Ascending aorta (tissue), 2 donors: ENCODE results near the gene NPC1L1. TPM values are rescaled to one million over a fixed set of nuclear protein-coding genes. Genes with fewer than 3 reads are reported as not detected.

ENCODE experiments used
- DNase-seq, 2 donors: peaks; one replicate each; pipeline ENCODE4 v3.0.0-alpha.2; 2019; ENCODE audit warnings: low spot score in 2 of 2
- H3K27ac ChIP-seq, 2 donors: fragments of 200-600 bp; sonication (generic); one replicate each; pipeline ENCODE4 v1.5.1; 2016 to 2017; ENCODE audit warnings: mild to moderate bottlenecking in 1 of 2
- H3K27me3 ChIP-seq: fragments of 200-600 bp; sonication (generic); one replicate; pipeline ENCODE4 v1.5.1; 2017
- H3K36me3 ChIP-seq, 2 donors: fragments of 200-600 bp; sonication (generic); one replicate each; pipeline ENCODE4 v1.5.1; 2016
- H3K4me1 ChIP-seq, 2 donors: fragments of 200-600 bp; sonication (generic); one replicate each; pipeline ENCODE4 v1.5.1; 2016 to 2017; ENCODE audit warnings: mild to moderate bottlenecking in 1 of 2
- H3K4me3 ChIP-seq, 2 donors: fragments of 200-600 bp; sonication (generic); one replicate each; pipeline ENCODE4 v1.5.1; 2016 to 2017; ENCODE audit warnings: mild to moderate bottlenecking in 1 of 2
- H3K9me3 ChIP-seq, 2 donors: fragments of 200-600 bp; sonication (generic); one replicate each; pipeline ENCODE4 v1.5.1; 2016
- intact Hi-C: fragments of 100-400 bp; cut with DNase I; formaldehyde crosslinking; loops from one replicate; pipeline ENCODE4 v1.15.1; 2023
- total RNA-seq: library from RNA; depleted of rRNA; stranded (reverse); fragments of >200 nt; gene quantifications from one replicate; pipeline ENCODE4 v1.1.0, GENCODE V29; 2016
- TF ChIP-seq, protein P1 (sequence below), 3 experiments: fragments of 200-600 bp in 2 of 3; fragments of 450-650 bp in 1 of 3; sonication (generic) in 2 of 3; IDR thresholded peaks; one replicate each; pipeline ENCODE4 v1.5.1; 2016 to 2019; ENCODE audit warnings: antibody characterized with exemption in 3 of 3, mild to moderate bottlenecking in 1 of 3, moderate library complexity in 1 of 3

The NPC1L1 gene
- total RNA-seq, 1 donor from 2014 or later: not detected

DNA sequence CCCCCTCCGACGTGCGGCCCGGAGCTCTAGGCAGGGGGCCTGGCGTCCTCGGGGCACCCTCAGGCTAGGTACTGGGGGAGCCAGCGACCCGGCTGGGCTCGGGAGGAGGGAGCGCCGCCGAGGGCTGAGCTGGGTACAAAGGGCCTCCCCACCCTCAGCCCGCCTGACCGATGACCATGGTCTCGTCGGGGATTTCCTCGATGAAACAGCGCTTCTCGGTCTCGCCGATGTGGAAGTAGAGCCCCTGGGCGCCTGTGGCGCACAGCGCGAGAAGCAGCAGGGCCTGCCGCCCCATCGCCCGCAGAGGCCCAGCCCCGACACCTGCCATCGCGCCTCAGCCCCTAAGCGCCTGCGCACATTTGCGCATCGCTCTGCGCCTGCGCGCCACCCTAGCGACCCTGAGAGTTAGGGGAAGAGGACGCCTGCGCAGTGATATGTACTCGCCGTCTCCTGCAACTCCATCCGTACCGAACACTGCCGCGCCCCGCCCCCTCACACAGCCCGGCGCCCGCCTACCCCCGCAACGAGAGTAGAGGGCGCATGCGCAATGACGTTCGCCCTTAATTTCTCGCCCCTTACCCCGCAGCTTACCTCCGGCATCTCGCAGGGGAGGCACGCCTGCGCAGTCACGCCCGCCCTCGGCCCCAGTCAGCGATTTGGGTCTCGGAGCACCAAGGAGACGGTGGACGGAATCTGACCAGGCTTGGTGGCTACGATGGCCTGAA, 40.9 kb upstream of the NPC1L1 start, which contains the start of gene TMED4:
TMED4 (minus strand) TSS at position 353 of the 725 bp plus-strand sequence; CDS start at position 328, 25 bp downstream.
- no peaks in the 10 kb centered on the region for H3K9me3 ChIP-seq
- peaks cover 16 to 27% of the 10 kb centered on the region in 2 donors for H3K36me3 ChIP-seq
- TF ChIP-seq, protein P1, sequence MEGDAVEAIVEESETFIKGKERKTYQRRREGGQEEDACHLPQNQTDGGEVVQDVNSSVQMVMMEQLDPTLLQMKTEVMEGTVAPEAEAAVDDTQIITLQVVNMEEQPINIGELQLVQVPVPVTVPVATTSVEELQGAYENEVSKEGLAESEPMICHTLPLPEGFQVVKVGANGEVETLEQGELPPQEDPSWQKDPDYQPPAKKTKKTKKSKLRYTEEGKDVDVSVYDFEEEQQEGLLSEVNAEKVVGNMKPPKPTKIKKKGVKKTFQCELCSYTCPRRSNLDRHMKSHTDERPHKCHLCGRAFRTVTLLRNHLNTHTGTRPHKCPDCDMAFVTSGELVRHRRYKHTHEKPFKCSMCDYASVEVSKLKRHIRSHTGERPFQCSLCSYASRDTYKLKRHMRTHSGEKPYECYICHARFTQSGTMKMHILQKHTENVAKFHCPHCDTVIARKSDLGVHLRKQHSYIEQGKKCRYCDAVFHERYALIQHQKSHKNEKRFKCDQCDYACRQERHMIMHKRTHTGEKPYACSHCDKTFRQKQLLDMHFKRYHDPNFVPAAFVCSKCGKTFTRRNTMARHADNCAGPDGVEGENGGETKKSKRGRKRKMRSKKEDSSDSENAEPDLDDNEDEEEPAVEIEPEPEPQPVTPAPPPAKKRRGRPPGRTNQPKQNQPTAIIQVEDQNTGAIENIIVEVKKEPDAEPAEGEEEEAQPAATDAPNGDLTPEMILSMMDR (IDR thresholded peaks at IDR 0.05): no peak
- DNase-seq: peak; percentile 98 to 100
- H3K27ac ChIP-seq: peak within 1 kb of the TSS; percentile 88 to 97
- H3K4me3 ChIP-seq: peak within 1 kb of the TSS; percentile 92 to 96
- H3K4me1 ChIP-seq: peaks cover 6 to 17% of the 10 kb centered on the region in 2 donors
- intact Hi-C loops: loop anchor here (1.0 to 10.0 kb wide), 9 partner anchors 8 to 707 kb away; partner anchors contain the start of genes OGDH, PURB and ZMIZ2
- no peaks in the 10 kb centered on the region for H3K27me3 ChIP-seq

- Histone ChIP-seq H3K27me3 (no peaks in the 10 kb centered on the region), H3K27ac (peak overlapping the region; percentile 88 to 97), H3K36me3 (peaks cover 16 to 27% of the 10 kb centered on the region in 2 donors), H3K4me3 (peak overlapping the region; percentile 92 to 96), H3K9me3 (no peaks in the 10 kb centered on the region), H3K4me1 (peaks cover 6 to 17% of the 10 kb centered on the region in 2 donors)
- intact Hi-C loops: loop anchor here (5.0 to 10.0 kb wide), 3 partner anchors 324 to 706 kb away; no protein-coding TSS in a partner anchor
- no peak for DNase-seq
- TF ChIP-seq, protein P1 (IDR thresholded peaks at IDR 0.05): no peak
These were observed 40.1 kb upstream of the NPC1L1 start for GRCh38 chr7:44580945-44581878.

- Histone ChIP-seq H3K36me3 (peaks cover 28 to 47% of the 10 kb centered on the region in 2 donors), H3K9me3 (no peaks in the 10 kb centered on the region), H3K27ac (no peak overlapping the region), H3K4me3 (no peak overlapping the region), H3K27me3 (no peaks in the 10 kb centered on the region), H3K4me1 (peaks cover 14 to 30% of the 10 kb centered on the region in 2 donors)
- intact Hi-C loops: loop anchor here (10.0 kb wide), 1 partner anchor 539 kb away; the partner anchor contains the start of gene TBRG4
- TF ChIP-seq, protein P1 (IDR thresholded peaks at IDR 0.05): no peak
- no peak for DNase-seq
These were observed 35.1 kb upstream of the NPC1L1 start for GRCh38 chr7:44576228-44576627.

DNA sequence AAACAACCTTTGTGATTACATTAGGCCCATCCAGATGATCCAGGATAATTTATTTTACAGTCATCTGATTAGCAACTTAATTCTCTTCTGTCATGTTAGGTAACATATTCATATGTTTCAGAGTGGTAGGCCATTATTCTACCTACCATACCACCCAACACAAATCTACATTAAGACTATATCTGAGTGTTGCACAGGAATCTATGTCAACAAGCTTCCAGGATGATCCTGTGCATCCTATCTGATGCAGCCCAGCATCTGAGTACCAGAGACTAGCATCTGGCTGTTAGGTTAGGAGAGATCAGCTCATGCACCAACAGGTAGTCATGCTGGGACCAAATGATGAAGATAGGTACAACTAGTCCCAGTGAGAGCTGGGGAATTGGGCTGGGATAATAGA, 33.9 kb upstream of the NPC1L1 start:
- Histone ChIP-seq H3K27me3 (no peaks in the 10 kb centered on the region), H3K4me3 (no peak overlapping the region), H3K27ac (no peak overlapping the region), H3K4me1 (peaks cover 8 to 19% of the 10 kb centered on the region in 2 donors), H3K36me3 (peaks cover 36 to 52% of the 10 kb centered on the region in 2 donors), H3K9me3 (no peaks in the 10 kb centered on the region)
- intact Hi-C loops: loop anchor here (2.0 to 10.0 kb wide), 3 partner anchors 222 to 540 kb away; partner anchors contain the start of genes PPIA and TBRG4
- TF ChIP-seq, protein P1 (IDR thresholded peaks at IDR 0.05): no peak
- no peak for DNase-seq

GRCh38 chr7:44574287-44574872, 33.2 kb upstream of the NPC1L1 start:
- Histone ChIP-seq H3K4me1 (peaks cover 8 to 18% of the 10 kb centered on the region in 2 donors), H3K27me3 (no peaks in the 10 kb centered on the region), H3K27ac (peak overlapping the region; percentile 89 to 95), H3K36me3 (peaks cover 39 to 52% of the 10 kb centered on the region in 2 donors), H3K4me3 (peak overlapping the region; percentile 87 to 97), H3K9me3 (no peaks in the 10 kb centered on the region)
- DNase-seq: no peak
- TF ChIP-seq, protein P1 (IDR thresholded peaks at IDR 0.05): no peak
- intact Hi-C loops: loop anchor here (1.0 to 10.0 kb wide), 4 partner anchors 8 to 540 kb away; partner anchors contain the start of genes PPIA, TBRG4 and TMED4
